GM10266 (cell line): ENCODE data around the gene SGMS1.
A peak's percentile ranks its signal among the peaks of the same experiment; 100 is the strongest.

Experiments used
- DNase-seq: peaks from one replicate; pipeline ENCODE4 v3.0.0; 2012; ENCODE audit errors: extremely low spot score
- CTCF ChIP-seq: IDR thresholded peaks from 2 replicates; pipeline ENCODE4 v1.5.1; 2012; ENCODE audit warnings: mild to moderate bottlenecking, low read depth; ENCODE audit not compliant: control insufficient read depth, insufficient read depth; ENCODE audit errors: missing control alignments

SGMS1 gene

DNA sequence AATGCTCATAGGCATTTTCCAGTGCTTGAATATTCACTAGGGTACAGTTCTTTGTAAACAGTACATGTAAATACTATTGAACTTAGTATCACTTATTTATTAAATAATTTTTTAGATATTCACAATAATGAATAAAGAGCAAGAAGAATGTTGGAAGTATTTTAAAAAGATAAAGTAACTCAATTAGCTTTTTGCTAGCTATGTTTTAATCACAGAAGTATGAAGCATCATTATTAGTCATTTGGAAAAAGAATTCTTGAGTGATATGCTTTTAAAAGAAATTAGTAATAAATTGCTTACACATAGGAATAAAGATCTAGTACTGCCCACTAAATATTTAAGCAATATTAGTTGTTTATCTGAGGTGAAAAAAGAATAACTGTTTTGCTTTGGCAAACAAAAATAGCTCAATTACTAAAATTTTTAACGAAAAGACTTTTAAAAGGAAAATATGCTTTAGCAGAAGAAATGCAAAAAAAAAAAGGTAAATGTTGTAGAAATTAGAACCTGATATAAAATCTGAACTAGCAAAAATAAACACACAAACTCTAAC, 66.5 kb downstream of the SGMS1 start:
- no peak for TF ChIP-seq CTCF
- no peak for DNase-seq

GRCh38 chr10:50556237-50557120, 67.3 kb downstream of the SGMS1 start:
- TF ChIP-seq CTCF: no peak
- DNase-seq: no peak

- no peak for DNase-seq
- peak; percentile 31 for TF ChIP-seq CTCF
Measured at GRCh38 chr10:50554995-50555568, 68.7 kb downstream of the SGMS1 start.

- TF ChIP-seq CTCF: no peak
Measured at GRCh38 chr10:50554376-50554994, 69.3 kb downstream of the SGMS1 start.

DNA sequence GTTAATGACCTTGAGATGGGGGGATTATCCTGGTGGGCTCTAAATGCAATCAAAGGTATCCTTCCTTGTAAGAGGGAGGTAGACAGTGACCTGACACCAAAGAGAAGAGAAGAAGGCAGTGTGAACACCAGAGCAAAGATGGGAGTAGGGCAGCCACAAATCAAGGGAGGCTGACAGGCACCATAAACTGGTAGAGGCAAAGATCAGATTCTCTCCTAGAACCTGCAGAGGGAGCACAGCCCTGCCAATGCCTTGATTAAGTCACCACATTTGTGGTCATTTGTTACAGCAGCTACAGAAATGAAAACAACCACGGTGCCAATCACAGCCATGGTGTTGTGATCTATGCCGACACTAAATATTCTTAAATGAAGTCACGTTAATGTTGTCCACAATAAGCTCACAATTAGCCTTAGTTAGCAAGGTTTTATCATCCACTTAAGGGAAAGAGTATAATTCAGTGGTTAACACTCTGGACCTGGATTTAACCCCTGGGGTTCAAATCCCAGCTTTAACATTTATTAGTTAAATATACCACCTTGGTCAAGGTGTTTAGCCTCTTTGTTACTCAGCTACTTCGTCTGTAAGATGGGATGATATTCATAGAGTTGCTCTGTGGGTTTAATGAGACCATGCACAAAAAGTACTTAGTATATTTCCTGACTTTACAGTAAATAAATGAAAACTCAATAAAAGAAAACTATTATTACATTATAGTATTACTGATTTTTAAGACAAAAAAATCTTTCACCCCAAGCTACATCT, 70.8 kb downstream of the SGMS1 start:
- DNase-seq: no peak
- no peak for TF ChIP-seq CTCF

More at GRCh38 chr10:50554376-50554994, 69.3 kb downstream of the SGMS1 start:
- no peak for DNase-seq

DNA sequence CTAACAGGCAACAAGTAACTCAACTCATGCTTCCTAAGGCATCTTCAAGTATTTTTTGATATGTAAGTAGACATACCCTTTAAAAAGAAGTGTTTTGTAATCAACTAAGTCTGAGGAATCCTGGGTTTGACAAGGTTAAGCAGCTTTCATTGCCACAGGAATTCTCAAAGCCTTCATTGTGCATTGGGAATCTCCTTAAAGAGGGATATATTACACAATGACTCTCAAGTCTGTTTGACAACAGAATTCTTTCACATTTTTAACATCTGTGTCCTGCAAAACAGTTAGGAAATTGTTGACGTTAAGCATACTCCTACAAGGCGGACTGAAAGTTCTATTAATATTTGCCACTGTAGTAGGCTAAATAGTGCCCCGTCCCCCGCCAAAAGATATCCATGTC, 71.4 kb downstream of the SGMS1 start:
- TF ChIP-seq CTCF: no peak
- no peak for DNase-seq
